Measurements from ENCODE around the gene EEFSEC.

Gene EEFSEC

GRCh38 chr3:128347282-128347681 lies 194.0 kb downstream of the EEFSEC start:
- no peak overlapping the region for H3K4me3 ChIP-seq (ENCODE audit: low read depth, low read length)
- TF ChIP-seq CTCF (IDR thresholded peaks at IDR 0.05; ENCODE audit: low read depth, low read length): no peak

DNA sequence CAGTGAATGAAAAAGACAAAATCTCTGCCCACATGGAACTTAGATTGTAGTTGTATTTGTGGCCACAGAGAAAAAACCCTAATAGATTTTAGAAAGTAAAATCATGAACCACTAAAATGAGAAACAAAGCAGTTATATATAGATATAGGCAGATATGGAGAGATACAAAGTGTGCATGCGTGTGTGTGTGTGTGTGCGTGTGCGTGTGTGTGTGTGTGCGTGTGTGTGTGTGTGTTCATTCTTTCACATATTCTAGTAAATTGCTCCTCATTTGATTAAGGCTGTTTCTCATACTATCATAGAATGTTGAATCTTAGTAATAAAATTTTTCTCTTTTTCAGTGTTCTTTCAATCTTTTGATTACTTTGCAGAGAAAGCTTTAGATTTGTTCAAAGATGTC lies 194.8 kb downstream of the EEFSEC start:
- TF ChIP-seq CTCF (IDR thresholded peaks at IDR 0.05; ENCODE audit: low read depth, low read length): no peak
- no peak overlapping the region for H3K4me3 ChIP-seq (ENCODE audit: low read depth, low read length)

DNA sequence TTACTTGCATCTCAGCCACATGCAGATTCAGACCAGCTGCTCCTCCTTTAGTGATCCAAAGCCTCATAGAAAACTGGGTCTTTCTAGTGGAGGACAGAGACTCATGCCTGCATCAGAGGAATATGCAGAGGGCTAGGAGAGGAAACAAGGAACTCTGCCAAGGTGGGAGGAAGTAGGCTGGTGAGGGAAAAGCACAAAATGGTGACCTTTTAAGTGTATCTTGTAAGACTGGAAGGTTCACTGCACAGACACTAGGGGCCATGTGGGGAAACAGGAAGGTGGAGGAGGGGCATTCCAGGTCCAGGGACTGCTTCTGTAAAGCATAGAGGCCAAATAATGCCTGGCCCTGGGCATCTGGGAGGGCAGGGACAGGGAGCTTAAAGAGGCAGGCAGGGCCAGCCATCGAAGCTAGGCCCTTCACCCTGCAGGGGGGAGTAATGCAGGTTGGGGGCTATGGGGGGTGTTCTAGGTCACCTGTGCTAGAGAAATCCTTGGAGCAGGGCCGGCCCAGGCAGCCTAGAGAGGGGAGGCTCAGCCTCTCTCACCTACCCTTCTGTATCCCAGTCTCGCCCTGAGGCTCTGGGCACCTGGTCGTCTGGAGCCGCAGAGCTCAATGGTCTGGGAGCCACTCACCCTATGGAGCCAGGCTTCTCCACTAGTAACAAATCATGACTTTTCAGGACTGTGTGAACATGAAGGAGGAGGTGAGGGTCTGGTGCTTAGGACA lies 195.7 kb downstream of the EEFSEC start:
- no peak overlapping the region for H3K4me3 ChIP-seq (ENCODE audit: low read depth, low read length)
- no peak for TF ChIP-seq CTCF (IDR thresholded peaks at IDR 0.05; ENCODE audit: low read depth, low read length)

DNA sequence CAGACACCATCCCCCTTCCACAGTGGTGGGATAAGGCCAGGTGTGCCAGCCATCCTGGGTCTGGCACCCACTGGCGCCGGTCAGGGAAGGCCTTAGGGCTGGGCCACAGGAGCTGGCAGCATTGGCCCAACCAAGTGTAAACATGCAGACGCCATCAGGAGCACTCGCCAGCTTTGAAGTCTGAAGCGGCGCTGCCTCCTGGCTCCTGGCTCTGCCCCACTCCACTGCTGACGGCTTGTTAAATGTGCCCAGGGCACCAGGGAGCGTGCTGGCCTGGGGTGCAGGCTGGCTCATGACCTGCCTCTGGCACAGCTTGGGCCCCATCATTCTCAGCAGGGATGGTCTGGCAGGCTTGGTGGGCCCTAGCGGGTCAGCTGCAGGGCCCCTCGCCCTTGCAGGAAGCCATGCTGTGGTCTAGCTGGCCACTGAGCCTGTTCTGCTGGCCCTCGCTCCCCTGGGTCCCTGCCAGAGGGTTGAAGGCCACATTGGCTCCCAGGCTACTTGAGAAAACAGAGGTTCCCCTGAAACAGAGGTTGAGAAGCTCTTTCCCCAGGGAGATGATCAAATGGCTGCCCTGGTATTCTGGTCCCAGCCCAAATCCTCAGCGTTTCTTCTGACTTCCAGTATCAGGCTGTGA lies 196.8 kb downstream of the EEFSEC start:
- no peak for TF ChIP-seq CTCF (IDR thresholded peaks at IDR 0.05; ENCODE audit: low read depth, low read length)
- no peak overlapping the region for H3K4me3 ChIP-seq (ENCODE audit: low read depth, low read length)

DNA sequence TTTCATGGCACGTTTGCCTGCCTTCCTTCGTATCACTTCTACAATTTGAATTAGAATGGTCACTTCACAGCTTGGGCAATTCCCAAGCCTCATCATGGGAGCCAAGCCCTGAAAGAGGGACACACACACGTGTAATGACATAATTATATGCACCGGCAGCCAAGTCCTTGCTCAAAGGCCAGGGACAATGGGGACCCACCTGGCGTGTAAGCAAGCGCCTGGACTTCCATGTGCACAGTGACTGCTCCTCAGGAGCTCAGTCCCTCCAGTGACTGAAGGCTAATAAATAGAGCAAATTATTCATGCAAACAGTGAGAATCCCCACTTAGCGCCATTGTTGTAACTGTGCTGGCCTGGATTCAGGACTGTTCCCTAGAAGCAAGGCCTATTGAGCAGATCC lies 198.3 kb downstream of the EEFSEC start:
- no peak for TF ChIP-seq CTCF (IDR thresholded peaks at IDR 0.05; ENCODE audit: low read depth, low read length)

GRCh38 chr3:128352326-128352725 lies 199.0 kb downstream of the EEFSEC start:
- no peak for TF ChIP-seq CTCF (IDR thresholded peaks at IDR 0.05; ENCODE audit: low read depth, low read length)
- no peak overlapping the region for H3K4me3 ChIP-seq (ENCODE audit: low read depth, low read length)

More for the DNA sequence above, 198.3 kb downstream of the EEFSEC start:
- no peak overlapping the region for H3K4me3 ChIP-seq (ENCODE audit: low read depth, low read length)

- no peak for TF ChIP-seq CTCF (IDR thresholded peaks at IDR 0.05; ENCODE audit: low read depth, low read length)
- H3K4me3 ChIP-seq (ENCODE audit: low read depth, low read length): no peak overlapping the region
These were observed 200.2 kb downstream of the EEFSEC start for GRCh38 chr3:128353361-128353965.

All from WI38 (cell line).